ENCODE measurements around the gene AKT1. TPM values are rescaled to one million over a fixed set of nuclear protein-coding genes. Genes with fewer than 3 reads are reported as not detected.

The AKT1 gene
- total and polyA plus RNA-seq, 2 experiments from 2014 or later: 16.9 to 164 TPM

DNA sequence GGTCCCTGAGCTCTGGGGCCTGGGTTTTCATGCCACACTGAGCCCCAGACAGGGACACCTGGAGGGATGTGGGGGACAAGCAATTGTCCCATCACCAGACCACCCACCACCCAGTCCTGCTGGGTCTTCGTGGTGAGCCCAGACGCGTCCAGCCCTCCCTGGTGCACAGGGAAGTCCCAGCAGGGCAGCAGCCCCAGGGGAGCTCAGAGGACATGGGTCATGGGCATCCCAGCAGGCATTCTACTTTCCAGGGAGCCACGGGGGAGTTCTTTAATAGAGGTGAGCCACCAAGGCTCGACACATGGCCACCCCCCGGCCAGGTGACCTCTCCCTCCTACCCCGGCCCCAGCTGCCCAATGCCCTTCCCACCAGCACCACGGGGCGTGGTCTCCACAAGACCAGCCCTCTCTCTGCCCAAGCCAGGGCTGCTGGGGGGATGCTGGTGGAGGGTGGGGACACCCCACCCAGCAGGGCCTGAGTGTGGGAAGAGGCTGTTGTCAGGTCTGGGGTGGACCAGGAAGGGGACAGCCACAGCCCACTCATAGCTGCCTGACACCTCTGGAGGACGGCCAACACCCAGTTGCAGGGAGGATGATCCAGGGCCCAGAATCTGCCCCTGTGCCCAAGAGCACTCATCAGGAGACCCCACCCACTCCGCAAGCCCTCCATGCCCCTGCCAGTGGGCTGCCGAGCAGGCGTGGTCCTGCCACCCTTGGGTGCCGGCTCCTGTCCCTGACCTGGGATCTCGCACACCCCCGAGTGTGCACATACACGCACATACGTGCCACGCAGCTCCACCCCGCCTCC is 14.1 kb downstream of the AKT1 start:
- no peaks in the 10 kb centered on the region for H3K9me2 ChIP-seq (ENCODE audit: insufficient read depth)
- no peak overlapping the region for H3K4me3 ChIP-seq
- TF ChIP-seq EZH2phosphoT487 (IDR thresholded peaks at IDR 0.05; ENCODE audit: insufficient read depth, low read depth) (no peak), EZH2 (IDR thresholded peaks at IDR 0.05; ENCODE audit: insufficient read depth, poor library complexity, severe bottlenecking) (no peak)
- no peak for DNase-seq
- peaks cover 9% of the 10 kb centered on the region; the same call in 1 of the 2 replicates for H3K79me2 ChIP-seq (ENCODE audit: insufficient read depth)
- H3K9me3 ChIP-seq (ENCODE audit: low read depth): no peaks in the 10 kb centered on the region
- H3K27ac ChIP-seq: no peak overlapping the region
- 81 to 85% methylated on average over 13 to 17 of the region's 20 CpGs for WGBS, 2 experiments (ENCODE audit: low coverage in 1 of 2, low lambda C conversion rate in 2 of 2, missing lambda C conversion rate in 2 of 2)
- no peak overlapping the region for H2AFZ ChIP-seq
- H3F3A ChIP-seq (ENCODE audit: insufficient read depth): no peaks in the 10 kb centered on the region
- no peak overlapping the region for H3K9ac ChIP-seq
- no peak overlapping the region for H3K4me2 ChIP-seq (ENCODE audit: unreplicated experiment)
- no peaks in the 10 kb centered on the region for H4K20me1 ChIP-seq (ENCODE audit: insufficient read depth)
- no peaks in the 10 kb centered on the region; the same call in 1 of the 2 replicates for H3K36me3 ChIP-seq (ENCODE audit: low read depth)
- no peaks in the 10 kb centered on the region for H3K27me3 ChIP-seq (replicated peaks; ENCODE audit: insufficient read depth)
- in situ Hi-C loops (cut with MboI): no loop called here
- H3K4me1 ChIP-seq (ENCODE audit: insufficient read depth): no peaks in the 10 kb centered on the region

DNA sequence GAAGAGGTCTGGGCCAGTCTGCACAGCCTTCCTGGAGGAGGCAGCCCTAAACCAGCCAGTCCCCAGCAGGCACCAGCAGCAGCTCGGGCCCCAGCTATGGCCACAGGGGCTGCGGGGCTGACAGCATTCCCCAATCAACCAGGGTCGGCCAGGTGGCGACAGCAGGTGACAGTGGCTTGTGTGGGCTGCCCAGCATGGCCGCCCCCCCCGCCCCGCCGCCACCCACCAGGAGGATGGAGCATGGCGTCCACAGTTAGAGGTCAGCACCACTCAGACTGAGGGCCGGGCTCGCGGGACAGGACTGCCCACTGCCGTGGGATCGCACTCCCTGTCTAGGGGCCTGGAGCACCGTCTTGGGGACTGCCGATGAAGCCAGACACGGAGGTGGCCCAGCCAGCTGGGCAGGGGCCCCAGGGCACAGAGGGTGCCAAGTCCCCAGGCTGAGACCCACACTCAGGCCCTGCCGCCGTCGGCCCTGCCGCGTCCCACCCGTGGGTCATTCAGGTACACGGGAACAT is 15.0 kb downstream of the AKT1 start:
- H3K9me2 ChIP-seq (ENCODE audit: insufficient read depth): no peaks in the 10 kb centered on the region
- H3K9ac ChIP-seq: no peak overlapping the region
- DNase-seq: no peak
- H4K20me1 ChIP-seq (ENCODE audit: insufficient read depth): no peaks in the 10 kb centered on the region
- H3K27ac ChIP-seq: no peak overlapping the region
- no peak overlapping the region for H2AFZ ChIP-seq
- 92 to 95% methylated on average over 22 to 24 of the region's 24 CpGs for WGBS, 2 experiments (ENCODE audit: low coverage in 1 of 2, low lambda C conversion rate in 2 of 2, missing lambda C conversion rate in 2 of 2)
- H3K36me3 ChIP-seq (ENCODE audit: low read depth): no peaks in the 10 kb centered on the region; the same call in 1 of the 2 replicates
- H3K79me2 ChIP-seq (ENCODE audit: insufficient read depth): 0 out of 2 replicates have a peak, but pooled peaks cover 6% of the 10 kb centered on the region
- H3F3A ChIP-seq (ENCODE audit: insufficient read depth): no peaks in the 10 kb centered on the region
- H3K4me1 ChIP-seq (ENCODE audit: insufficient read depth): no peaks in the 10 kb centered on the region
- no peak overlapping the region for H3K4me2 ChIP-seq (ENCODE audit: unreplicated experiment)
- H3K9me3 ChIP-seq (ENCODE audit: low read depth): no peaks in the 10 kb centered on the region
- H3K4me3 ChIP-seq: no peak overlapping the region
- TF ChIP-seq EZH2 (IDR thresholded peaks at IDR 0.05; ENCODE audit: insufficient read depth, poor library complexity, severe bottlenecking) (no peak), EZH2phosphoT487 (IDR thresholded peaks at IDR 0.05; ENCODE audit: insufficient read depth, low read depth) (no peak)
- H3K27me3 ChIP-seq (replicated peaks; ENCODE audit: insufficient read depth): no peaks in the 10 kb centered on the region
- in situ Hi-C loops (cut with MboI): no loop called here

DNA sequence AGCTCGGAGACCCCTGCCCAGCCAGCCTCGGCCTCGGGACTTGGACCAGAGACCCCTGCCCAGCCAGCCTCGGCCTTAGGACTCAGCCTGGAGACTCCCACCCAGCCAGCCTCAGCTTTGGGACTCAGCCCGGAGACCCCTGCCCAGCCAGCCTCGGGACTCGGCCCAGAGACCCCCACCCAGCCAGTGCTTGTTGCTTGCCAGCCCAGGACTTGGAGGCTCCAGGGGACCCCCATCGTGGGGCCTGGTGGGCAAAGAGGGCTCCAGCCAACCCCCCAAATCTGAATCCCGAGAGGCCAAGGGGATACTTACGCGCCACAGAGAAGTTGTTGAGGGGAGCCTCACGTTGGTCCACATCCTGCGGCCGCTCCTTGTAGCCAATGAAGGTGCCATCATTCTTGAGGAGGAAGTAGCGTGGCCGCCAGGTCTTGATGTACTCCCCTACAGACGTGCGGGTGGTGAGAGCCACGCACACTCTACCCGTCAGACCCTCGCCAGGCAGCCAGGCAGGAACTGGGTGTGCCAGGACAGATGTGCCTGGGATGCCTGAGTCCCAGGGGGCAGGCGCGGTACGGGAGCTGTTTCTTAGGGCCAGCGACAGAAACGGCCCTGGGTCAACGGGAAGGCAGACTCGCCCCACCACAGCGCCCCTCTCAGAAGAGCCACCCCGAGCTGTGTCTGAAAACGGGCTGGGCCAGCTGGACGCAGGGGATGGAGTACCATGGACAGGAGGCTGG is 15.6 kb downstream of the AKT1 start:
- no peaks in the 10 kb centered on the region for H3K9me3 ChIP-seq (ENCODE audit: low read depth)
- no peaks in the 10 kb centered on the region for H4K20me1 ChIP-seq (ENCODE audit: insufficient read depth)
- TF ChIP-seq EZH2phosphoT487 (IDR thresholded peaks at IDR 0.05; ENCODE audit: insufficient read depth, low read depth) (no peak), EZH2 (IDR thresholded peaks at IDR 0.05; ENCODE audit: insufficient read depth, poor library complexity, severe bottlenecking) (no peak)
- H3K4me1 ChIP-seq (ENCODE audit: insufficient read depth): no peaks in the 10 kb centered on the region
- H3K27me3 ChIP-seq (replicated peaks; ENCODE audit: insufficient read depth): no peaks in the 10 kb centered on the region
- no peaks in the 10 kb centered on the region; the same call in 1 of the 2 replicates for H3K36me3 ChIP-seq (ENCODE audit: low read depth)
- no peak overlapping the region for H3K4me3 ChIP-seq
- no peak overlapping the region for H2AFZ ChIP-seq
- no peak overlapping the region for H3K9ac ChIP-seq
- H3K79me2 ChIP-seq (ENCODE audit: insufficient read depth): 0 out of 2 replicates have a peak, but pooled peaks cover under 1% of the 10 kb centered on the region
- H3F3A ChIP-seq (ENCODE audit: insufficient read depth): no peaks in the 10 kb centered on the region
- in situ Hi-C loops (cut with MboI): no loop called here
- no peak for DNase-seq
- H3K27ac ChIP-seq: no peak overlapping the region
- H3K4me2 ChIP-seq (ENCODE audit: unreplicated experiment): no peak overlapping the region
- no peaks in the 10 kb centered on the region for H3K9me2 ChIP-seq (ENCODE audit: insufficient read depth)
- WGBS, 2 experiments (ENCODE audit: low coverage in 1 of 2, low lambda C conversion rate in 2 of 2, missing lambda C conversion rate in 2 of 2): 86 to 89% methylated on average over 29 to 32 of the region's 32 CpGs

DNA sequence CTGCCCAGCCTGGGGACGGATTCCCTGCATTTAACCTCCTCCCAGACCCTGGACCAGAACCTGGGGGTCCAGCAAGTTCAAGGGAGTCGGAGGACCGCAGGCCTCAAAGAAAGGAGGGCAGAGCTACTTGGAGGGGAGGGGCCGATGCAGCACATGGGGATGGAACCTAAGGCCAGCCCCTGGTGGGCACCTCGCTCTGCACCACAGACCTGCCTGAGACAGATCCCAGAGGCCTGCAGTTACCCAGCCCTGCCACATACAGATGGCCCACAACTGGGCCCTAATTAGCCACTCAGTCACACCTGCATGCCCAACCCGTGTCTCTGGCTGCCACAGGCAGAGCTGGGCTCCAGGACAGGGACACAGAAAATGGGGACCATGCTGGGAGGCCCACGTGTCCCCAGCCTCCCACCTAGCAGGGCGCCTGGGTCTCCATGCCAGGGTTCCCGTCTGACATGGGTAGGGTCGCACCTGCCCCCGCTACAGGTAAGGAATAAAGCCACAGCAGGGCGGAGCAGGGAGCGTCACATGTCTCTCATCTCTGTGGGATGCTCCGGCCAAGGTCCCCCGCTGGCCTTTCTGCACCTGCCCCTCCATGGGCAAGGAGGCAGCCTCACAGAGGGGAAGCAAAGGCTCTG is 16.7 kb downstream of the AKT1 start:
- Histone ChIP-seq H2AFZ (no peak overlapping the region), H3K4me2 (ENCODE audit: unreplicated experiment) (no peak overlapping the region), H4K20me1 (ENCODE audit: insufficient read depth) (no peaks in the 10 kb centered on the region), H3K9me3 (ENCODE audit: low read depth) (no peaks in the 10 kb centered on the region), H3K4me3 (no peak overlapping the region), H3K9me2 (ENCODE audit: insufficient read depth) (no peaks in the 10 kb centered on the region), H3K36me3 (ENCODE audit: low read depth) (no peaks in the 10 kb centered on the region; the same call in 1 of the 2 replicates), H3F3A (ENCODE audit: insufficient read depth) (no peaks in the 10 kb centered on the region), H3K4me1 (ENCODE audit: insufficient read depth) (no peaks in the 10 kb centered on the region), H3K27ac (no peak overlapping the region), H3K27me3 (replicated peaks; ENCODE audit: insufficient read depth) (no peaks in the 10 kb centered on the region), H3K9ac (no peak overlapping the region), H3K79me2 (ENCODE audit: insufficient read depth) (no peaks in the 10 kb centered on the region)
- 88% methylated on average over 14 to 15 of the region's 15 CpGs for WGBS, 2 experiments (ENCODE audit: low coverage in 1 of 2, low lambda C conversion rate in 2 of 2, missing lambda C conversion rate in 2 of 2)
- in situ Hi-C loops (cut with MboI): no loop called here
- DNase-seq: no peak
- TF ChIP-seq EZH2 (IDR thresholded peaks at IDR 0.05; ENCODE audit: insufficient read depth, poor library complexity, severe bottlenecking) (no peak), EZH2phosphoT487 (IDR thresholded peaks at IDR 0.05; ENCODE audit: insufficient read depth, low read depth) (no peak)
